Heart left ventricle (tissue), 13 donors: ENCODE results near the gene AGBL5.

ENCODE experiments used
- POLR2A ChIP-seq, 2 donors: fragments of 450-650 bp; IDR thresholded peaks; one replicate each; pipeline ENCODE4 v1.6.1; 2017; ENCODE audit warnings: antibody characterized with exemption in 2 of 2, mild to moderate bottlenecking in 2 of 2, moderate library complexity in 2 of 2
- TF ChIP-seq, protein P1 (sequence below), 12 donors: fragments of 200-600 bp; sonication (generic) in 4 of 12; IDR thresholded peaks; one replicate each; pipeline versions ENCODE4 v1.5.0 to v1.8.0; 2018 to 2022; ENCODE audit warnings: antibody characterized with exemption in 12 of 12, mild to moderate bottlenecking in 5 of 12
- donor health status: ischemic (EF 13 %, LVEDD 7.1; RV severe dilation, severe dysfunction).
- donor health status: DM: no; HTN: yes; CAD: no.
- donor health status: DM: no; HTN: no; CAD: no.
- donor health status: ischemic (EF 25% LVEDD 6.9; RV normal size, moderate dysfunction).
- donor health status: ischemic (EF 25% LVEDD 5.7; RV mildly dilated, moderate dysfunction).
- donor health status: ischemic (EF 35%, LVEDD 5.7; RV mildly dilated, moderate dysfunction).
- donor health status: nonischemic (EF 11% LVEDD 7.7; RV severe dilation, severe dysfunction).
- donor health status: DM: yes; HTN: yes; CAD: no.
- donor health status: PGD.
- donor health status: ischemic (EF 29% LVEDD 5.4; RV normal size, mild dysfunction).
- donor health status: nonischemic (EF 23%, LVEDD 6.1; RV moderate dilation, normal function).

DNA sequence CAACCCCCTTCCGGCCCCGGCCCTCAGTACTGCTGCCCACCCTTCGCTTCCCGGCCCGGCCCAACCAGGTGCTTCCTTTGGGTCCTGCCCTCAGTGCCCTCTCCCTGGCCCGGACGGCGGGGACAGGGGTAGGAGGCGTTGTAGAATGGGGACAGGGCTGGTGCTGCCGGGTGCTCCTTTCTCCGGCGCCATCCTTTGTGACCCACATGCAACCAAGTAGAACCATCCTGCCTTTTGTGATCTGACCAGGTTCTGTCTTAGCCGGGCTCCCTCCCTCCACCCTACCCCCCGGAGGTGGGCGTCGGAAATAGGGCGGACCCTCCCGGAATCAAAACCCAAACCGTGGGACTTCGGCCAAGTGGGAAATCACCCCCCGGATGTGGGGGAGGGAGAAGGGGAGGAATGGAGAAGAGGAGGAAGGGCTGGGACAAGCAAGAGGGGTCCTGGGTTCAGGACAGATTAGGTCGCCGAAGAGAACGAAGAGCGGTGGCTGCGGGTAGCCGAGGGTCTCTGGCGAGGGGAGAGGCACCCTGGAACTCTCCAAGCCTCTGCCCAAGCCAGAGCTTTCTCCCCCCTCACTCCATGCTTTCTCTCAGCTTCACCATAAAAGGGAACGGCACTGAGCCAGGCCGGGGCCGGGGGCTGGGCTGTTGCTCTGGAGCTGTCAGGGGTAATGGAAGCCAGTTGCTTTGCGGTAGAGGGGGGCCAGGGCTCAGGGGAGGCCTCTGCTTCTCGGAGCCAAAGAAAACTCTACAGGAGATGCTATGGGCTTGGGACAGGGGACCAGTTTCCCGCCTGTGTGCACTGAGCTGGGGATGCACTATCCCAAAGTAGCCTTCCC, 20.7 kb downstream of the AGBL5 start:
- TF ChIP-seq, protein P1, sequence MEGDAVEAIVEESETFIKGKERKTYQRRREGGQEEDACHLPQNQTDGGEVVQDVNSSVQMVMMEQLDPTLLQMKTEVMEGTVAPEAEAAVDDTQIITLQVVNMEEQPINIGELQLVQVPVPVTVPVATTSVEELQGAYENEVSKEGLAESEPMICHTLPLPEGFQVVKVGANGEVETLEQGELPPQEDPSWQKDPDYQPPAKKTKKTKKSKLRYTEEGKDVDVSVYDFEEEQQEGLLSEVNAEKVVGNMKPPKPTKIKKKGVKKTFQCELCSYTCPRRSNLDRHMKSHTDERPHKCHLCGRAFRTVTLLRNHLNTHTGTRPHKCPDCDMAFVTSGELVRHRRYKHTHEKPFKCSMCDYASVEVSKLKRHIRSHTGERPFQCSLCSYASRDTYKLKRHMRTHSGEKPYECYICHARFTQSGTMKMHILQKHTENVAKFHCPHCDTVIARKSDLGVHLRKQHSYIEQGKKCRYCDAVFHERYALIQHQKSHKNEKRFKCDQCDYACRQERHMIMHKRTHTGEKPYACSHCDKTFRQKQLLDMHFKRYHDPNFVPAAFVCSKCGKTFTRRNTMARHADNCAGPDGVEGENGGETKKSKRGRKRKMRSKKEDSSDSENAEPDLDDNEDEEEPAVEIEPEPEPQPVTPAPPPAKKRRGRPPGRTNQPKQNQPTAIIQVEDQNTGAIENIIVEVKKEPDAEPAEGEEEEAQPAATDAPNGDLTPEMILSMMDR (IDR thresholded peaks at IDR 0.05), result no peak
- no peak for TF ChIP-seq POLR2A (IDR thresholded peaks at IDR 0.05)
